NCI-H526 treated with DMSO at 0.1 percent for 48 hours (cell line): Measurements from ENCODE around the gene RRBP1.
A peak's percentile ranks its signal among the peaks of the same experiment; 100 is the strongest.

Source experiments
- DNase-seq: peaks from one replicate; lab custom pipeline; 2025; lab: John Stamatoyannopoulos, UW

The RRBP1 gene, protein sequence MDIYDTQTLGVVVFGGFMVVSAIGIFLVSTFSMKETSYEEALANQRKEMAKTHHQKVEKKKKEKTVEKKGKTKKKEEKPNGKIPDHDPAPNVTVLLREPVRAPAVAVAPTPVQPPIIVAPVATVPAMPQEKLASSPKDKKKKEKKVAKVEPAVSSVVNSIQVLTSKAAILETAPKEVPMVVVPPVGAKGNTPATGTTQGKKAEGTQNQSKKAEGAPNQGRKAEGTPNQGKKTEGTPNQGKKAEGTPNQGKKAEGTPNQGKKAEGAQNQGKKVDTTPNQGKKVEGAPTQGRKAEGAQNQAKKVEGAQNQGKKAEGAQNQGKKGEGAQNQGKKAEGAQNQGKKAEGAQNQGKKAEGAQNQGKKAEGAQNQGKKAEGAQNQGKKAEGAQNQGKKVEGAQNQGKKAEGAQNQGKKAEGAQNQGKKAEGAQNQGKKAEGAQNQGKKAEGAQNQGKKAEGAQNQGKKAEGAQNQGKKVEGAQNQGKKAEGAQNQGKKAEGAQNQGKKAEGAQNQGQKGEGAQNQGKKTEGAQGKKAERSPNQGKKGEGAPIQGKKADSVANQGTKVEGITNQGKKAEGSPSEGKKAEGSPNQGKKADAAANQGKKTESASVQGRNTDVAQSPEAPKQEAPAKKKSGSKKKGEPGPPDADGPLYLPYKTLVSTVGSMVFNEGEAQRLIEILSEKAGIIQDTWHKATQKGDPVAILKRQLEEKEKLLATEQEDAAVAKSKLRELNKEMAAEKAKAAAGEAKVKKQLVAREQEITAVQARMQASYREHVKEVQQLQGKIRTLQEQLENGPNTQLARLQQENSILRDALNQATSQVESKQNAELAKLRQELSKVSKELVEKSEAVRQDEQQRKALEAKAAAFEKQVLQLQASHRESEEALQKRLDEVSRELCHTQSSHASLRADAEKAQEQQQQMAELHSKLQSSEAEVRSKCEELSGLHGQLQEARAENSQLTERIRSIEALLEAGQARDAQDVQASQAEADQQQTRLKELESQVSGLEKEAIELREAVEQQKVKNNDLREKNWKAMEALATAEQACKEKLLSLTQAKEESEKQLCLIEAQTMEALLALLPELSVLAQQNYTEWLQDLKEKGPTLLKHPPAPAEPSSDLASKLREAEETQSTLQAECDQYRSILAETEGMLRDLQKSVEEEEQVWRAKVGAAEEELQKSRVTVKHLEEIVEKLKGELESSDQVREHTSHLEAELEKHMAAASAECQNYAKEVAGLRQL (N-terminal part only)

DNA sequence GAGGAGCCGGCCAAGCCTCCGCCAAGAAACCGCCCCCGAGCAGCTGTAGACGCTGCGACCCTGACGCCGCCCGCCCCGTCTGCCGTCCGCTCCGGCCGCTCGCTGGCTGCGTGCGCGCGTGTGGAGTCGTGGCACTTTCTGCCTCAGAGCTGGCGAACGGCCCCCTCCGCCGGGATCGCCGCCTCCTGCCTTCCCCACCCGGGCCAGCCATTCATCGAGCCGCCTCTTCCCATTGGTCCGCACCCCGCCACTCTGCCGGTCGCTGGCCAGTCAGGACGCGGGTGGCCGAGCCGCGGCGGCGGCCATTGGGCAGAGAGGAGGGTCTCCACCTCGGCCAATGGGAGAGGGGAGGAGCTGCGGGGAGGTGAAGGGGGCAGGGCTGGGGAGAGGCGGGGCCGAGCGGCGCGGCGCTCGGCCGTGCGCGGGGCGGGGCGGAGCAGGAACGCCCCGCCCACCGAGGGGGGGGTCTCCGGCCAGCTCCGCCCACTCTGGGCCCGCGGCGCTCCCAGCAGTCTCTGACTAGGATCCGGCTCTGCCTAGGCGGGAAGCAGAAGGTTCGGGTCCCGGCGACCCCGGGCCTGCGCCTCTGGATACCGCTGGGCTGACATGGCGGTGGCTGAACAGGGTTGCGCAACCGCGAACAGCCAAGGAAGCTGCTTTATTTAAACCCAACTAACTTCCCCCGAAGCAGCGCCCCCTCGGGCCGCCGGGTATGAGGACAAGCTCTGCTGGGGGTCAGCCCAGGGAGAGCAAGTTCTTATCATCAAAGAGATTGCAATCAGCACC lies at the start of gene RRBP1:
Gene RRBP1, minus strand, starts transcription at position 140 of the 786 bp plus-strand sequence. CDS start 21,735 bp downstream, outside the sequence.
- DNase-seq = peak; percentile 97

DNA sequence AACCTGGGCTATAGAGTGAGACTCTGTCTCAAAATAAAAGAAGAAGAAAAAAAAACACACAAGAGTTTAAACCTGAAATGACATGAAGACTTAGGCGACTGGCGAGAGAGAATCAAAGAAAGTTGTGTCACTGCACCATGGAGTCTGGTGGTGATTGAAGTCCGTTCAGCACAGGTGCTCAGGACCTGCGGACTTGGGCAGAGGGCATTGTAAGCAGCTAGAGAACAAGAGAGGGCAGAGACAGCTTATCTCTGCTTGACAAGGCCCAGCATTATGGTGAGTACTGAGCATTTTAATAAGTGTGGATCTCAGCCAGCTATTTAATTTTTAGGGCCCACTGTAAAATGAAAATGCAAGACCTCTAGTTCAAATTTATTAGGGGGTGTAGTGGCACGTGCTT lies 49.2 kb upstream of the RRBP1 start:
- DNase-seq = no peak

DNA sequence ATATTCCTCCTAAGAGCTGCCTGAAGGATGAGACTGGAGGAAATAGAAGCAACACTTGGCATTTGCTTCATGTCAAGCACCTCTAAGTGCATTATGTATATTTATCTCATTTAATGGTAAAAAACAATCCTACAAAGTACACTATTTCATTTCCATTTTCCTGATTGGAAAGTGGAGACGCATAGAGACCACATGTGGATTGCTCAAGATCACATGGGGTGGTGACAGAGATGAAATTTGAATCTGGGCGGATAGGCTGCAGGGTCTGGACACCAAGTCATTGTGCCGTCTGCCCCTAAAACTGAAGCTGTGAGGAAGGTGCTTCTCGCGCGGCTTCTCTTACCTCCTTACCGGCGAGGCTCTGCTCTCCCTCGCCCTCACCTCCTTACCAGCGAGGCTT lies 48.0 kb upstream of the RRBP1 start:
- no peak for DNase-seq

DNA sequence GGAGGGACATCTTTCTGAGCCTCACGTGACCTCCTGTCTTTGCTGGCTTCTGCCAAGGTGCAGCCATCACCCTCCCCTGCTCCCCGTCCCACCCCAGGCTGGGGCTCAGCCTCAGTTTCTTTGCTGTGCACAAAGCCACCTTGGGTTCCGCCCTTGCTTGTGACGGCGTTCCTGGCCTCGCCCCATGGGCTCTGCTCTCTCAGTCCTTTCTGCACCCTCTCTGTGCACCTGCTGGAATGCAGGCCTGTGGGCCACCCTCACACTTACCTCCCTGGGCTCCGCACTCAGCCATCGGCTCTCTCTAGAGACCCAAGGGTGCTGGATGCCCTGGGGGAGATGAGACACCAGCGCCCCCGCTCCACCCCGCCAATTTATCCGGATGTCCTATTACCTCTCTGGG lies 46.0 kb upstream of the RRBP1 start:
- DNase-seq = no peak

DNA sequence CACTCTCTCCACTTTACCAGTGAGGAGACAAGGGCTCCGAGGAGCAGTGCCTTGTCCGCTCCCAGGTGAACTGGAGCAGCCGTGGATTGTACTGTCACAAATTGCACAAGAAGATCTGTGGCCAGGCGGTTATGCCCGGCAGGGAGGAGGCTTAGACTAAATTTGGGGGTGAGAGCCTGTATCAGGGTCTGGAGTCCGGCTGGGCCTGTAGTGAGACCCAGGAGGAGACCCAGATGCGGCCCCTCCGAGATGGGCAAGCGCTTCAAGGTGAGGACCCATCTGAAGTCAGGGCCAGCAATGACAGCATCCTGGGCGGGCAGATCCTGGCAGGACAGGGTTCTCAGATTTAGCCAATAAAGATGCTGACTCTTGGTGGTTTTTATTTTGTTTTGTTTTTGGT lies 45.3 kb upstream of the RRBP1 start:
- DNase-seq = no peak

DNA sequence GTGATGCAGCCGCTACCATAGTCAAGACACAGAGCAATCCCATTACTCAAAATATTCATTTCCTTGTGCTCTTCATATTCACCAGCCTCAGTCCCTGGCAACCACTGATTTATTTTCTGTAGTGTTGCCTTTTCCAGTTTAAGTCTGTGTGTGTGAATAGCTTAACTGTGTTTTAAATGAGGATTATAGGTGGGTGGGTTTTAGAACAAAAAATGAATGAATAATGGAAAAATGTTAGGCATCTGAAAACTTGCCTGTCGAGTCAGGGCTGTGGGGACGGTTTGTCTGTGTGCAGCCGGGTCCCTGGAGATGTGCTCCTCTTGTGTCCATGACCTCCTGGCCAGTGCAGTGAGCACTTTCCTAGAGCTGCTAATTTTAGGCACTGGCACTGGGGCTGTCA lies 44.9 kb upstream of the RRBP1 start:
- DNase-seq = no peak

DNA sequence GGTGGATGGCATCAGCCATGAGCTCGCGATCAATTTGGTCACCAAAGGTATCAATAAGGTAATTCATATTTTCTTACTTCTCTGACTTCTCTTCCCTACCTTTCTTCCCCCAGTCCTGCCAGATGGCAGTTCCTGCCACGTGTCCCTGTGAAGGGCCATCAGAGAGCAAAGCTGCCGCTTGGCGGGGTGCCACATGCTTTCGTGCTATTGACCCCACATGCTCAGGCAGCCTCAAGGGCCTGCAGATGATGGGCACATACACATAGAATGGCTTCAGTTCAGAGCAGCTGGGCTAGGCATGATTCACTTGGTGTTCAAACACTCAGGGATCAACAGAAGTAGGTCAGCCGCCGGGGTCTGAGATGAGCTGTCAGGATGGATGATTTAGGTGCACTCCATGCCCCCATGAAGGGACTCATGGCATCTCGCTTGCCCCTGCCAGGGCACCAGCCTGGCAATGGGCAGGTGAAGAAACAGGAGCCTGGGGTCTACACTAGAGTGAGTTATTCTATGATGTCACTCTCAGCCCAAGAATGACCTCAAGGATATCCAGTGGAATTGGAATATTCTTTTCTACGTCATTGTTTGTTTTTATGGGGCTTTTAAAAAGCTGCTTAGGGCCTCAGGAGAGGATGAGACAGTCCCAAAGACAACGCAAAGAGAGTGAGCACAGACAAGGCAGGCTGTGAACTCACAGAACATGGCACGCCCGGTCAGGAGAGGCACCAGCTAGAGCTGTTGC lies 43.2 kb upstream of the RRBP1 start:
- DNase-seq = no peak

DNA sequence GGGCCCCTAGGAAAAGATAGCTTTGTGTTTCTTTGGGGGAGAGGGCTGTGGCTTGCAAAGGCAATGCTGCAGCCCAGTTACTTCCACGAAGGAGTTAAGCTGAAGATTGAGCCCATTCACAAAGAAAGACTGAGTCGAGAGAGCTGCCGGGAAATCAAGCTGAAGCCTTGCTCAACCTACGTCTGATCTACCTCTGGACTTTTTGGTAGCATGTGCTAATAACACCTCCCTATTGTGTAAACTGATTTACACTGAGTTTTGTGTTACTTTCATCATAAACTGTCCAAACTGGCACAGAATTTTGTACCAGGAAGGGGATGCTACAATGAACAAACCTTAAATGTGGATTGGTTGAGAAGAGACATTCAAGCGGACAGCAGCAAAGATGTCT lies 41.3 kb upstream of the RRBP1 start:
- DNase-seq = no peak

DNA sequence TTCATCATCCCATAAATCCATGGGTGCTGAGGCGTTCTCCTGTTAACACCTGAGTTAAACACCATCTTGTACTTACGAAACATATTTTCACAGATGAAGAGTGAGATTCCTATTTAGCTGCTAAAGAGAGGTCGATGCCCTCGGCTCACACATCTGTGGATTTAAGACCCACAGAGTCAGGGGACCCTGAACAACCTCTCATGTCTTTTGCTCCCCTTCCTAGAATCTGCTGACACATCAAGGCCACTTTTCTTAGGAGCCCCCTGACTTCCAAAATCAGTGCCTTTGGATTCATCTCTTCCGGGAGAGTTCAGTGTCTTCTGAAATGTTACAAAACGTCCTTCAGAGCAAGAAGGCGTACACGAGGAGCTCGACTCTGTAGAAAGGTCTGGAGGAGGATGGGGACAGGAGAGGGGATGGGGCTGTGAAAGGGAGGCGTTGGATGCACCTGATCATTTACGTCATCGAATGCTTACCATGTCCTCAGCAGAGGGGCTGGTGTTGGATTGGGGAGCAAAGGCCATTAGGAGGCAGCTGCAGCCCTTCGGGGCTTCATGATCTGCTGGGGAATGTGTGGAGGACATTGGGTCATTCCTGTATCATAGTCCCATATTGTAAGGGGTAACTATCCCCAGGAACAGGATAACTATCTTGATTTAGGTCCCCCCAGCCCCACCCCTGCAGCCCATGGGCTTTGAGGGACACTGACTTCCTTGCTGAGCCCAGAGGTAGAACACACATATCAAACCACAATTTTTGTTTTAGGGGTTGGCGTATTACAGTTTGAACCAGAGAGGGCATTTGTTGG lies 40.7 kb upstream of the RRBP1 start:
- DNase-seq = no peak

DNA sequence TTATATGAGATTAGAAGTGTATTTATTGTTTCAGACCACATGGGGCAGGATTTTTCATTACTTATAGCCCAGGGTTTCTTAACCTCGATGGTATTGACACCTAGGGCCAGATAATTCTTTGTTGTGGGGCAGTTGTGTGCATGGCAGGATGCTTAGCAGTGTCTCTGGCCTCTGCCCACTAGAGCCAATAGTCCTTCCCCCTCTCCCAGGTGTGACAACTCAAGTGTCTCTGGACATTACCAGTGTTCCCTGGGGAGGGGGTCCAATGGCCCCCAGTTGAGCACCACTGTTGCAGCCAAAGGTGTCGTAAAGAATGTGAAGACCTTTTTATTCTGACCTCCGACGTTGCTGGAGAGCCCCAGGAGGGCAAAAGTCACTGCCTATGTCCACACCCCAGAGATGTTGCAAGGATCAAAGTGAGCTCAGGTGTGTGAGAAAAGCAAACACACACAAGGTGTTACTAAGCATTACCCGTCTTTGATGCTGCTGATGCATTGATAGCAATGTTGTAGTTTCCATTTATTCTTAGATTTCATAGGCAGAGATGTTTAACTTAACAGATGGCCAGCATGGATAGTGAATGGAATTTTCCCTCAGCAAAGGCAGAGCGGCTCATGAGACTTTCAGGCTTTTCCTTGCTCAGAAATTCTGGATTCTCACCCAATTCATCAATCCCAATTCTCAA lies 39.9 kb upstream of the RRBP1 start:
- DNase-seq = no peak

DNA sequence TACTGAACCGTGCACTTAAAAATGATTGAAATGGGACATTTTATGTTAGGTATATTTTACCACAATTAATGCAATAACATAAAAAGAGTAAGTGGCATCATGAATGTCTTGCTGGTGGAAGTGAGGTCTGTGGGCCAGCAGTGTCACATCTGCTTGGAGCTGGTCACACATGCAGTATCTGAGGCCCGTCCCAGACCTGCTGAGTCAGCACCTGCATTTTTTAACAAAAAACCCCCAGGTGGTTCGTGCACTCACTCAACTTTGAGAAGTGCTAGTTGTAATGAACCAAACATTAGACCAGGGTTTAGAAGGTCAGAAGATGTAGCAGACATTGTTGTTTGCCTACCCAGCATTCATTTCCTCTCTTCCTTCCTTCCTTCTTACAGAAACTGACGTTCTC lies 38.7 kb upstream of the RRBP1 start:
- DNase-seq = no peak

DNA sequence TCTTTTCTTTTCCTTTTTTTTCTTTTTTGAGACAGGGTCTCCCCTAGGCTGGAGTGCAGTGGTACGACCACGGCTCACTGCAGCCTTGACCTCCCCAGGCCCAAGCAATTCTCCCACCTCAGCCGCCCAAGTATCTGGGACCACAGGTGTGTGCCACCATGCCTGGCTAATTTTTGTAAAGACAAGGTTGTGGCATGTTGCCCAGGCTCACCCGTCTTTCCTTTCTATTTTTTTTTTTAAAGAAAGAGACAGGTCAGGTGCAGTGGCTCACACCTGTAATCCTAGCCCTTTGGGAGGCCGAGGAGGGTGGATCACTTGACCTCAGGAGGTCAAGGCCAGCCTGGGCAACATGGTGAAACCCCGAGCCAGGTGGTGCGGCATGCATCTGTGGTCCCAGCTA lies 34.3 kb upstream of the RRBP1 start:
- no peak for DNase-seq

DNA sequence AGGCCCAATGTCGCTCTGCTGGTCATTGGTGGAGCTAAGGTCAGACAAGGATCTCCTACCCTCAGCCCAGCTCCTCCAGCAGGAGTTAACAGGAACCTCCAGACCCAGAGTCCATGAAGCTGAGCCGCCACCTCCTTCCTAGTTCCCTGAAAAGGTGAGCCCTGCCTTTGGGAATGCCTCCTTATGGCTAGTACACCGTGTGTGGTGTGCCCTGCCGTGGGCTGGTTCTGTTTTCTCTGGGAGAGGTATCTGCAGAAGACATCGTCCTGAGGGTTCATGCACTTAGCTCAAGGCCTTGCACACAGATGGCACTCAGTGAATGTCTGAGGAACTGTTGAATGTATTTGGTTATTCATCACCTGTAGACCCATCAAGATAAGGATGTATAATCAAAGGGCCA lies 33.0 kb upstream of the RRBP1 start:
- no peak for DNase-seq

DNA sequence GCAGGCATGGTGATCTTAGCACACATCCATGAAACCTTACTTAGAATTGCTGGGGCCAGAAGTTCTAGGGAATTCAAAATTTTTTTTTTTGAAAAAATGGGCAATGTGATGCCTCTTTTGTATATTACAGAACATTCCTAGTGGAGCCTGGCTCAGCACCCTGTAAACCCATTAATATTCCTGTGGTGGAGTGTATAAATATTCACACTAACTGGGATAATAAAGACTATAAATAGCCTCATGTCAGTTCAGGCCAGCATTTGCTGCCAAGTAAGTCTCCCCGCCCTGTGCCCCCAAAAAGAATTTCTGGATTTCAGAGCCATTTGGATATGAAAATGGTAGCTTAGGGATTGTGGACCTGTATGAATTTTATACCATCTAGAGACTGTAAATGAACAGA lies 32.6 kb upstream of the RRBP1 start:
- no peak for DNase-seq

DNA sequence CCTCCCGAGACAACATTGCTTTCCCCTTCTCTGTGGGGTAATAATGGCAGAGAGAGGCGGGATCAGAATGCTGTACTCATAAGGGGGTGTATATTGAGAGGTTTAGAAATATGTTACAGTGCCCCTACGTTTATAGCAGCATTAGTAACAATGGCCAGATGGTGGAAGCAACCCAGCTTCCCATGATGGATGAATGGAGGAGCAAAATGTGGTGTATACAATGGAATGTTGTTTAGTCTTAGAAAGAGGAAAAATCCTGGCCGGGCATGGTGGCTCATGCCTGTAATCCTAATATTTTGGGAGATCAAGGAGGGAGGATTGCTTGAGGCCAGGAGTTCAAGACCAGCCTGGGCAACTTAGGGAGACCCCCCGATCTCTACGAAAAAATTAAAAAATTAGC lies 30.7 kb upstream of the RRBP1 start:
- no peak for DNase-seq

DNA sequence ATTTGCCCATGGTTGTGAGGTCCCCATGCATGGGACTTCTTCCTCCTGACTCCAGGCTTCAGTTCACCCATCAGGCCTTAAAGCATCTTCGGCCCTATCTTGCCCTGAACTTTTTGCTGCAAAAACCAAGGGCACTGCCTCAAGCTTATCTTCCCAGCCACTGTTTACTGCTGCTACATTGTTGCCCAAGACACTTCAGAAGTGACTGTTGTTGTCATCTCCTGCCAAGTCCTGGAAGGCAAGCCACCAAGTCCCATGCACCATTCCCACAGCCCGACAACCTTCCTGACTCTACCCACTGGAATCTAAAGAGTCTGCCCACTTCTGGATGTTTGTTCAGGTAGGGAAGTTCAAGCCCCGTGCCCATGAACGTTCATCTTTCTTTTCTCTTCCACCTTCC lies 30.2 kb upstream of the RRBP1 start:
- no peak for DNase-seq

DNA sequence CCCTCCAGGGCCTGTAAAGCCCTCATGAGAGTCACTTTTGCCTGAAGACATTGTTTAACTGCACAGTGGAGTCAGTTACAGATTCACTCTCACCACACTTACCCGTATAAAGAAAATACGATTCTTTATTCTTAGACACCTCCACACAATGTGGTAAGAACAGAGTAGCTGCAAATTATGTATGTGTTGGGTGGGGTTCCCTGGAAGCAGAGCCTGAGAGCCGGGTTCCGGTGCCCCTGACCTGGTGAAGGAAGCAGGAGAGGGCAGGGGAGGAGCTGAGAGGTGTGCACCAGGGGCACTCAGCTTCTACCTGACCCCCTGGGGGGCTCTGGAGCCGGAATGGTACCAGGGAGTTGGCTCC lies 29.2 kb upstream of the RRBP1 start:
- no peak for DNase-seq

DNA sequence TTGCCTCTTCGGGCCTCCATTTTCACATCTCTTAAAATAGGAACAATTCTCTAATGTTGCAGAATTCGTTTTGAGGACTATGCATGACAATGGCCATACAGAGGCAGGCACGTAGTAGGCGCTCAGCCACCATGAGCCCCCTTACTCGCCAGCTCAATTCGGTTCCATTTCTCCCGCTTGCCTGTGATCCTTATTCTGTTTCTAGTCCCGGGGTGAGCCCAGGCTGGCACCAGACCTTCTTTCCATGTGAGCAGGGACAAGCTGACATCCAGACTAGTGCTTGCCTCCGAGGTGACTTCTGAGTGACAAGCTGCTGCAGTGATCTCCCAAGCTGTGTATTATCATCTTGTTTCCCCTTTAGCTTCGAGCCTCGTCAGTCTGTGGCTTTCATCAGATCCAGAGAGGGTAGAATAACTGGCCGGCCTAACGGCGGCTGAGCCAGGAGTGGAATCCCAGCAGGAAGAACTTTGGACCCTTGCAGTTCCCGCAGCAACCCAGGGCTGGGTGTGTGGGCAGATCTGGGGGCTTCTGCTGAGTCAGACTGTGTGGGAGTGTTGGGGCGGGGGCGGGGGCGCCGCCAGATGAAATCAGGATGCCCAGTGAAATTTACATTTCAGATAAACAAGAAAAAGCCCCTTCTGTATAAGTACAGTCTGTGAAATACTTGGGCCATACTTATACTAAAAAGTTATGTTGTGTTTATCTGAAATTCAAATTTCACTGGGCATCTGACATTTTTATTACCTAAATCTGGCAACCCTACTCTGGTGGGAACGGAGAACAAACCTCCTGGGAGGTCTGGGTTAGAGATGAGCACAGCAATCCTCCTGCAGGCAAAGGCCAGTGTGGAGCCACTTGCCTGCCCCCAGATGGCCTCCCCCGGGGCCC lies 28.6 kb upstream of the RRBP1 start:
- DNase-seq = peak; percentile 36
